ENCODE results near the gene FBXO2. TPM values are rescaled to one million over a fixed set of nuclear protein-coding genes. Genes with fewer than 3 reads are reported as not detected.

FBXO2 gene
- total RNA-seq, 1 experiment from 2014 or later = not detected

DNA sequence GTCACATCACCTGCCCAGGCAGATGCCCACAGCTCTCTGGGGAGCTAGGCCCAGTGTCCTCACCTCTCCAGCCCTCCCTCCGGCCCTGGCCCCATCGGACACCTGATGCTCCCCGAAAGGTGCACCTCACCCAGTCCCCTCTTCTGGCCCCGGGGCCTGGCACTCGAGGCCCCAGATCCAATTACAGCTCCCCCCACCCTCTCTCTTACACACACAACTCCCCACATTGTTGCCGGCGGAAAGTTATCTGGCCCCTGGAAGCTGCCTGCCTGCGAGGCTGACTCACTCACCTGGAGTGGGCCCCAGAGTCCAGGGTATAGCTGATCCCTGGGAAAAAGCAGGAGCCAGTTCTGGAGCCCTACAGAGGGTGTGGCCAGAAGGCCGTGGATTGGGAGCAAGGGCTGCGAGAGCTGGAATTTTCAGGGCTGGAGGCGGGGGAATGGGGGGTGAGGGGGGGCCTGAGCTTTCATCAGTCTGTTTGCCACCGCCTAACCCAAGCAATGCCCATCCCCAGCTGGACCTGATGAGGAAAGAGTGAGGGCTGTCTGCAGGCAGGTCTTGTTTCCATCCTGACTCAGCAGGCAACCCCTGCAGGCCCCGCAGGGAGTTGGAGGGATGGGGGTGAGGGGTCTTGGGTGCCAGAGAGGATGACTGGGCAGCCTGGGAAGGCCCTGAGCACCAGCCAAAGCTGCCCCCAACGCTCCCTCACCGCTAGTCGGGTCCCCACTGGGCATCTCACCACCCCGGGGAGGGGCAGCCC lies 948 bp downstream of the FBXO2 start:
- no peak for DNase-seq (ENCODE audit: low spot score)

DNA sequence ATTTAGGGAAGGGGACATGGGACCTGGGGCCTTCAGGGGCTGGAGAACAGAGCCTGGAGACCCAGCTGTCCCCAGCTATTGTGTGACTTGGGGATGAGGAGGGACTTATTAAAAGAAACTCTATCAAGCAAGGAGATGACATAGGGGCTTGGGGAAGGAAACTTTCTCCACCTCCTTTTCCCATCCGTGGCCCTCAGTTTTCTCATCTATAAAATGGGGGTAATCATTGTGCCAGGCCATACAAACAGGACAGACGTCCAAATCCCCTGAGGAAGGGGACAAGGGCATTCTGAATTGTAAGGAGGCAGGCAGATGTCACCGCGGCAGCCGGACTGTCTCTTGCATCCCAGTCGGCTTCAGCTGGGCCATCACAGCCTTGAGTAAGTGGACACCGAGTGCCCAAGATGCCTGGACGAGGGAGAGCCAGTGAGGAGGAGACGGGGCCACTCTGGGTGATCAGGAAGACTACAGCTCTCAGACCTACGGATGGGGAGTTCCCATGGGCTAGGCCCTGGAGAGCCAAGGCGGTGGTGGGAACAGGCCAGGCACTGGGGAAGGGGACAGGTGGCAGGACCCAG lies 1.9 kb downstream of the FBXO2 start:
- DNase-seq (ENCODE audit: low spot score) = no peak

- no peak for DNase-seq (ENCODE audit: low spot score)
Observed at GRCh38 chr1:11651017-11651416, 3.2 kb downstream of the FBXO2 start.

- DNase-seq (ENCODE audit: low spot score) = peak; percentile 71
Observed at GRCh38 chr1:11650331-11650991, 3.8 kb downstream of the FBXO2 start.

DNA sequence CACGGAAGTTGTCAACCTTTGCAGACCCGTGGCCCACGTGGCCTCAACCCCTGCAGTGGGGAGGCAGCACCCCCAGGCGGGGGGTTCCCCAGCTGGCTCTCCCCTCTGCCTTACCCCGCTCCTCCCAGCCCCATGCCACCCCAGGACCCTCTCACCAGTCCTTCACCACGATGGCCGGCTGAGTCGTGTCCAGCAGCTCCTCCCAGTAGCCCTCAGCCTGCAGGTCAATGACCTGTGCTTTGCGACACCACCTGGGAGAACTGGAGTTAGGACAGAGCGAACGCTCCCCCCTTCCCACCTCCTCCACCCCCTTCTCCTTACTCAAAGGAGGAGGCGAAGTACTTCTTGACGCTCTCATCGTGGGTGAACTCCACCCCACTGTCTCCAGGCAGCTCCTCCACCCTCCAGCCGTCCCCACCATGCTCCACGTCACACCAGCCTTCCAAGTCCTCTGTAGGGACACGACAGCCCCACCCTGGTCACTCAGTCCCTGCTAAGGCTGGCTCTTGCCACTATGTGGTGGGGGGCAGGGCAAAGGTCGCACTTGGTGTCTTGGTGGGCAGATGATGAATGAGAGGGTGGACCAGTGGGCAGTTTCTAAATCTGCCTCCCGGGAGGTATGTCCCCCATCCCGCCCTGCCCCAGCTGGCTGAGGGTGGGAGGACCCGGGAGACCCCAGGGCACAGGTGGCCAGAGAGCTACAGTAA lies 4.5 kb downstream of the FBXO2 start:
- DNase-seq (ENCODE audit: low spot score) = no peak

GRCh38 chr1:11649237-11649623 lies 5.0 kb downstream of the FBXO2 start:
- no peak for DNase-seq (ENCODE audit: low spot score)

GRCh38 chr1:11648732-11649158 lies 5.5 kb downstream of the FBXO2 start:
- DNase-seq (ENCODE audit: low spot score) = no peak

DNA sequence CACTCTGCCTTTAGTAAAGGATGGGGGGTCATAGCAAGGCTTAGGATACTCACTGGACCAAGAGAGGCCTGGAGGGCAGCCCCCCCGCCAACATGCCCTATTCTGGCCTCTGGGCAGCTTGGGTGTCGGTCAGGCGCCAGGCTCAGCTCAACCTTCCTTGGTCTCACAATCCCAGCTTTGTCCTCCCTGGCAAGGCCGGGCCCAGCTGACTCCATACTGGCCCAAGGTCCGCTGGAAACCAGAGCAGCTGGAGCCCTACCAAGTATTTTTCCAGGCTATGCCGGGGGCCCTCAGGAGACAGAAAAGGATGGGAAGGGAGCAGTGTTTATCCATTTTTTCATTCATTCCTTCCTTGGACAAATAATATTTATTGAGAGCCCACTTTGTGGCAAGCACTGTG lies 6.2 kb downstream of the FBXO2 start:
- DNase-seq (ENCODE audit: low spot score) = no peak

GRCh38 chr1:11647333-11647732 lies 6.9 kb downstream of the FBXO2 start:
- no peak for DNase-seq (ENCODE audit: low spot score)

DNA sequence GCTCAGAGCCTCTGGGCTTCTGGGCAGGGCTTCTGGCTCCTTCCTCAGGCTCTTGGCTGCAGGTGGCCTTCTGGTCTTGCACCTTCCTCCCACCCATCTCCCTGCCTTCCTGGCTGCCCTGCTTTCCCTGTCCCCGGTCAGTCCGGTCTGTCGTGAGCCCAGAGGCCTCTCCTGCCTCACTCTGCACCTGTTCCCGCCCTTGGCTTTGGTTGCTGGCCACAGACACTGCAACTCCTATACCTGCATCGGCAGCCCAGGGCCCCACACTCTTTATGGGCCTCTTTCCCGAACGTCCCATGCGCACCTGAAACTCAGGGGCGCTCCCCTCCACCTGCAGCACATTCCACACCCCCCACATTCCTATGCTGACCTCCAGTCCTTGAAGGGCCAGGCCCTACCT lies 7.9 kb downstream of the FBXO2 start:
- no peak for DNase-seq (ENCODE audit: low spot score)

DNA sequence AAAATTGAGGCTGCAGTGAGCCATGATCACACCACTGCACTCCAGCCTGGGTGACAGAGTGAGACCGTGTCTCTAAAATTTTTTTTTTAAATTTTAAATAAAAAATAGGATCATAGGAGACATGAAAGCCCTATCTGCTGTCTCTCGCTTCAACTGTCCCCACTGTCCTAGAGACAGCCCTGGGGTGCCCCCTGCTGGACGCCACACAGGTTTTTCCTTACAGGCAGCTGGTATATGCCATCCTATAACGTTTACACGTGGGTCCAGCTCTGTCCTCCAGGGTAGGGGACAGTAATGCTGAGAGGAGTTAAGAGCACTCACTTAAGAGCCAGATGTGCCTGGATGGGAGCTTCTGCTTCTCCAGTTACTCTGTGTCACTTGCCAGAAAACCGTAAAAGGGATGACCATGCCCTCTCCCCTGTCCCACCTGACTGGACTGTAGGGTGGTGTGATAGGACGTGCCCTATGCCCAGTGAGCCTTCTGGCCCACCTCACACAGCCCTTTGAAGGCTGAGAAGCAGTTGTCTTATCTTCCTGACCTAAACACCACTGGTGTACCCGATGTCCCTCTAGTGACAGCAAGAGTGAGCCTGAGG lies 8.5 kb downstream of the FBXO2 start:
- DNase-seq (ENCODE audit: low spot score) = peak; percentile 85

DNA sequence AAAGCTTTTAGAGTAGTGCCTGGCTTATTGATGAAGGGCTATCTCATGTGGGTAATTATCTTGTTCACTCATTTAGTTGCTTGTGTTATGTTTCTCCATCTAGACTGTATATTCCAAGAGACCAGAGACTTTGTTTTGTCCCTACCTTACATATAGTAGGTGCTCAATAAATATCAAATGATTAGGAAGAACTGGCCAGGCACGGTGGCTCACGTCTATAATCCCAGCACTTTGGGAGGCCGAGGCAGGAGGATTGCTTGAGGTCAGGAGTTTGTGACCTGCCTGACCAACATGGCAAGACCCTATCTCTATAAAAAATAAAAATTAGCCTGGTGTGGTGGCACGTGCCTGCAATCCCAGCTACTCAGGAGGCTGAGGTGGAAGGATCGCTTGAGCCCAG lies 9.0 kb downstream of the FBXO2 start:
- no peak for DNase-seq (ENCODE audit: low spot score)

- no peak for DNase-seq (ENCODE audit: low spot score)
Observed at GRCh38 chr1:11643782-11644181, 10.4 kb downstream of the FBXO2 start.

DNA sequence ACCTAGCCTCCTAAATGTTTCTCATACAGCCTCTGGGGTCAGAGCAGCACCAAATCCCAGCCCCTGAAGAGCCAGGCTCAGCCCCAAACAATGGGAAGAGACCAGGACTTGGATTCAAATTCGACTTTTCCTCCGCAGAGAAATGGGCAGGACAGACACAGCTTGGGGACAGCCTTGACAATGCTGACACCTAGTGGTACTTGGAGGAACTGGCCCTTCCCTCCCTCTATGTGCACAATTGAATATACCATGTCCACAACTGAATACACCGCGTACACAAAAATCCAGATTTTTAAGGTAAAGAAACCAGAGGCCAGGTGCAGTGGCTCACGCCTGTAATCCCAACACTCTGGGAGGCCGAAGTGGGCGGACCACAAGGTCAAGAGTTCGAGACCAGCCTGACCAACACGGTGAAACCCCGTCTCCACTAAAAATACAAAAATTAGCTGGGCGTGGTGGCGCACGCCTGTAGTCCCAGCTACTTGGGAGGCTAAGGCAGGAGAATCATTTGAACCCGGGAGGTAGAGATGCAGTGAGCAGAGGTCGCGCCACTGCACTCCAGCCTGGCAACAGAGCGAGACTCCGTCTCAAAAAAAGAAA lies 11.7 kb downstream of the FBXO2 start:
- DNase-seq (ENCODE audit: low spot score) = peak; percentile 72

DNA sequence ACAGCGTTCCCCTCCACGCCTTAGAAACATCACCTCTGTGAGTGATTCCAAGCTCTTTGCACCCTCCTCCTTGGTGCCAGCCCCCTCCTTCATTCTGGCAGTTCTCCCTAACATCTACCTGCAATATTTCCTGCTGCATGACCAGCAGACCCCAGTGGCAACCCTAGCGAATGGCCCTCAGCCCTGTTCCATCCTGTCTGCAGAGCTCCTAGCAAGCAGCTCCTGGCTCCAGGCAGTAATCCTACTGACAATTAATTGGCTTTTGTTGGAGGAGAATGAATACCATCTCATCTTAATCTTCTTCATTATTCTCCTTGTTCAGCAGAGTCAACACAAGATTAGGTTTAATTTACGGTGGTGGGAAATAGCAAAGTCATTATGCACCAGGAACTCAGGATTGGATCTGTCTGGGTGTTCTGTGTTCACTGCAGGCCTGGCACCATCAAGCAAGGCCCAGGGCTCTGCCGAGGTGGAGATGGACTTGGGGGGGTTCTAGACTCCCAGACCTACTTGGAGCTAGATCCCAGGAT lies 12.4 kb downstream of the FBXO2 start:
- no peak for DNase-seq (ENCODE audit: low spot score)

- no peak for DNase-seq (ENCODE audit: low spot score)
Observed at GRCh38 chr1:11640944-11641343, 13.3 kb downstream of the FBXO2 start.

GRCh38 chr1:11640101-11640500 lies 14.1 kb downstream of the FBXO2 start:
- no peak for DNase-seq (ENCODE audit: low spot score)

DNA sequence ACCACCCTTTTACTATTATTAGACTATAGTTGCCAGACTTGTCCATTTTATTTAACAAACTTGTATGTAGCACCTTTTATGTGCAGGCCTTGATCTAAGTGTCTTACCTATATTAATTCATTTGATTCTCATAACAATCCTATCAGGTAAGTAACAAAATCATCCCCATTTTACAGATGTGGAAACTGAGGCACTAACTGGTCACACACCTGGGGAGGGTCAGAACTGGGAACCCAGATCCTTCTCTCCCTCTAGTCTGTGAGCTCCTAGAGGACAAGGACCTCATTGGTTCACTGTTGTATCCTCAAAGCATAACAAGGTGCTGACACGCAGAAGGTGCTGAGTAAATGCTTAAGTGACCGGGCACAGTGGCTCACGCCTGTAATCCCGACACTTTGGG lies 14.9 kb downstream of the FBXO2 start:
- no peak for DNase-seq (ENCODE audit: low spot score)

GRCh38 chr1:11638121-11638520 lies 16.1 kb downstream of the FBXO2 start:
- DNase-seq (ENCODE audit: low spot score) = no peak

GRCh38 chr1:11634365-11635192 lies 19.6 kb downstream of the FBXO2 start:
- no peak for DNase-seq (ENCODE audit: low spot score)

Data from HT-29 (cell line).